ENCODE measurements around the gene SV2C.
"Not testable (repeated sequence)": the region's sequence is repeated elsewhere in the genome, so short reads cannot be mapped to it uniquely, and the experiment has no call there.

SV2C gene

GRCh38 chr5:76204191-76204590 lies 121.0 kb downstream of the SV2C start:
- no peak for DNase-seq (ENCODE audit: low spot score)

GRCh38 chr5:76204713-76205112 lies 121.5 kb downstream of the SV2C start:
- DNase-seq (ENCODE audit: low spot score) = no peak

GRCh38 chr5:76207120-76207519 lies 123.9 kb downstream of the SV2C start:
- no peak for DNase-seq (ENCODE audit: low spot score)

GRCh38 chr5:76209297-76209696 lies 126.1 kb downstream of the SV2C start:
- no peak for DNase-seq (ENCODE audit: low spot score)

- no peak for DNase-seq (ENCODE audit: low spot score)
Measured at GRCh38 chr5:76210946-76211345, 127.8 kb downstream of the SV2C start.

GRCh38 chr5:76213858-76214257 lies 130.7 kb downstream of the SV2C start:
- DNase-seq (ENCODE audit: low spot score) = no peak

GRCh38 chr5:76216748-76217147 lies 133.6 kb downstream of the SV2C start:
- no peak for DNase-seq (ENCODE audit: low spot score)

GRCh38 chr5:76219636-76220035 lies 136.5 kb downstream of the SV2C start:
- DNase-seq (ENCODE audit: low spot score) = no peak

GRCh38 chr5:76221311-76221710 lies 138.1 kb downstream of the SV2C start:
- no peak for DNase-seq (ENCODE audit: low spot score)

- DNase-seq (ENCODE audit: low spot score) = no peak
Measured at GRCh38 chr5:76222318-76222717, 139.1 kb downstream of the SV2C start.

GRCh38 chr5:76223696-76224095 lies 140.5 kb downstream of the SV2C start:
- no peak for DNase-seq (ENCODE audit: low spot score)

- DNase-seq (ENCODE audit: low spot score) = no peak
Measured at GRCh38 chr5:76224898-76225297, 141.7 kb downstream of the SV2C start.

GRCh38 chr5:76225336-76225735 lies 142.2 kb downstream of the SV2C start:
- no peak for DNase-seq (ENCODE audit: low spot score)

- no peak for DNase-seq (ENCODE audit: low spot score)
Measured at GRCh38 chr5:76229900-76230299, 146.7 kb downstream of the SV2C start.

GRCh38 chr5:76230711-76231285 lies 147.6 kb downstream of the SV2C start:
- DNase-seq (ENCODE audit: low spot score) = no peak

- no peak for DNase-seq (ENCODE audit: low spot score)
Measured at GRCh38 chr5:76234665-76235064, 151.5 kb downstream of the SV2C start.

- no peak for DNase-seq (ENCODE audit: low spot score)
Measured at GRCh38 chr5:76236684-76237083, 153.5 kb downstream of the SV2C start.

- DNase-seq (ENCODE audit: low spot score) = no peak
Measured at GRCh38 chr5:76240336-76240735, 157.2 kb downstream of the SV2C start.

GRCh38 chr5:76242155-76242554 lies 159.0 kb downstream of the SV2C start:
- DNase-seq (ENCODE audit: low spot score) = not testable (repeated sequence)

GRCh38 chr5:76245590-76245989 lies 162.4 kb downstream of the SV2C start:
- DNase-seq (ENCODE audit: low spot score) = no peak

GRCh38 chr5:76249621-76250020 lies 166.4 kb downstream of the SV2C start:
- no peak for DNase-seq (ENCODE audit: low spot score)

- no peak for DNase-seq (ENCODE audit: low spot score)
Measured at GRCh38 chr5:76250463-76250862, 167.3 kb downstream of the SV2C start.

- DNase-seq (ENCODE audit: low spot score) = no peak
Measured at GRCh38 chr5:76251656-76252055, 168.5 kb downstream of the SV2C start.

GRCh38 chr5:76252437-76252836 lies 169.3 kb downstream of the SV2C start:
- no peak for DNase-seq (ENCODE audit: low spot score)
